ENCODE data around the gene SERINC4. TPM values are rescaled to one million over a fixed set of nuclear protein-coding genes. Genes with fewer than 3 reads are reported as not detected.
A peak's percentile ranks its signal among the peaks of the same experiment; 100 is the strongest.
"Not testable (repeated sequence)": the region's sequence is repeated elsewhere in the genome, so short reads cannot be mapped to it uniquely, and the experiment has no call there.

SERINC4 gene
- total and polyA plus RNA-seq, 2 donors (not counting 3 experiments of a cell fraction or from before 2014, with no cell fraction given), result not detected

DNA sequence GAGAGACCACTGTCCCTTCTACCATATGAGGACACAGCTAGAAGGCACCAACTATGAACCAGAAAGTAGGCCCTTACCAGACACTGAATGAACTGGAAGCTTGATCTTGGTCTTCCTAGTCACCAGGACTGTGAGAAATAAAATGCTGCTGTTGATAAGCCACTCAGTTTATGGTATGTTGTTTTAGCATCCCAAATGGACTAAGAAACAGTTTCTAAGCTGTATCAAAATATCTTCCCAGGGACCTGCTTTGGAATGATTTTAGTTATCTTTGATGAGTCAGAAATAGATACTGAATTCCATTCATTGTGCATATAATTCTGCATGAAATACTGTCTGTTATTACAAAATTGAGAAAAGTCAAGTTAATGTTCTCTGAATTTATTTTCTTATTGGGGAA is 45.4 kb upstream of the SERINC4 start:
- no peaks in the 10 kb centered on the region for H3K27me3 ChIP-seq (ENCODE audit: control insufficient read depth in 2 of 2, insufficient read depth in 2 of 2, low read length in 2 of 2)
- CTCF ChIA-PET, result no interaction called here
- H3K9me3 ChIP-seq (replicated peaks; ENCODE audit: control insufficient read depth, insufficient read depth, low read length), result no peaks in the 10 kb centered on the region
- no peak overlapping the region for H2AFZ ChIP-seq (ENCODE audit: low read depth, low read length)
- H3K36me3 ChIP-seq (ENCODE audit: control insufficient read depth in 2 of 2, extremely low read depth in 1 of 2, insufficient read depth in 2 of 2, low read length in 2 of 2), result peaks cover 0 to 11% of the 10 kb centered on the region in 2 experiments
- DNase-seq (ENCODE audit: low read depth, low spot score) (no peak), FAIRE-seq (no peak)
- no peaks in the 10 kb centered on the region for H3K79me2 ChIP-seq (ENCODE audit: control insufficient read depth, insufficient read depth, low read length)
- no peaks in the 10 kb centered on the region for H3K4me1 ChIP-seq (ENCODE audit: control insufficient read depth, extremely low read depth, insufficient read depth, low read length)
- H3K27ac ChIP-seq (ENCODE audit: insufficient read depth, low read depth, low read length), result no peak overlapping the region
- dilution Hi-C loops (cut with MboI; ENCODE audit: extremely low pct_ligation_motif_present, low sequenced_read_pairs), result no loop called here
- no peaks in the 10 kb centered on the region for H3K9me1 ChIP-seq (replicated peaks; ENCODE audit: control insufficient read depth, extremely low read depth, insufficient read depth, low read length)
- POLR2A ChIA-PET, result no interaction called here
- no peaks in the 10 kb centered on the region for H4K20me1 ChIP-seq (replicated peaks; ENCODE audit: control insufficient read depth, extremely low read depth, insufficient read depth, low read length)
- H3K4me2 ChIP-seq (ENCODE audit: insufficient read depth, low read length), result no peak overlapping the region
- H3K4me3 ChIP-seq (replicated peaks in 1 of 3; ENCODE audit: insufficient read depth in 1 of 3, low read depth in 1 of 3, low read length in 3 of 3), result no peak overlapping the region
- TF ChIP-seq JUN (IDR thresholded peaks at IDR 0.05; ENCODE audit: borderline replicate concordance, insufficient read depth, insufficient read length, low read depth) (no peak), GATA2 (IDR thresholded peaks at IDR 0.05; ENCODE audit: insufficient read depth, insufficient read length, low read depth, low read length) (no peak), FOS (IDR thresholded peaks at IDR 0.05; ENCODE audit: borderline replicate concordance, insufficient read depth, low read length) (no peak), EZH2 (IDR thresholded peaks at IDR 0.05; ENCODE audit: borderline replicate concordance, low read depth, low read length, severe bottlenecking) (no peak), MYC (IDR thresholded peaks at IDR 0.05; ENCODE audit: low read depth, low read length) (no peak), POLR2A (IDR thresholded peaks at IDR 0.05; ENCODE audit: low read depth, low read length) (no peak), POLR2AphosphoS5 (IDR thresholded peaks at IDR 0.05; ENCODE audit: insufficient read depth, low read depth, low read length) (no peak)
- TF ChIP-seq, protein P1, sequence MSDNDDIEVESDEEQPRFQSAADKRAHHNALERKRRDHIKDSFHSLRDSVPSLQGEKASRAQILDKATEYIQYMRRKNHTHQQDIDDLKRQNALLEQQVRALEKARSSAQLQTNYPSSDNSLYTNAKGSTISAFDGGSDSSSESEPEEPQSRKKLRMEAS (IDR thresholded peaks at IDR 0.05; ENCODE audit: insufficient read depth, insufficient read length), result no peak
- TF ChIP-seq, protein P2, sequence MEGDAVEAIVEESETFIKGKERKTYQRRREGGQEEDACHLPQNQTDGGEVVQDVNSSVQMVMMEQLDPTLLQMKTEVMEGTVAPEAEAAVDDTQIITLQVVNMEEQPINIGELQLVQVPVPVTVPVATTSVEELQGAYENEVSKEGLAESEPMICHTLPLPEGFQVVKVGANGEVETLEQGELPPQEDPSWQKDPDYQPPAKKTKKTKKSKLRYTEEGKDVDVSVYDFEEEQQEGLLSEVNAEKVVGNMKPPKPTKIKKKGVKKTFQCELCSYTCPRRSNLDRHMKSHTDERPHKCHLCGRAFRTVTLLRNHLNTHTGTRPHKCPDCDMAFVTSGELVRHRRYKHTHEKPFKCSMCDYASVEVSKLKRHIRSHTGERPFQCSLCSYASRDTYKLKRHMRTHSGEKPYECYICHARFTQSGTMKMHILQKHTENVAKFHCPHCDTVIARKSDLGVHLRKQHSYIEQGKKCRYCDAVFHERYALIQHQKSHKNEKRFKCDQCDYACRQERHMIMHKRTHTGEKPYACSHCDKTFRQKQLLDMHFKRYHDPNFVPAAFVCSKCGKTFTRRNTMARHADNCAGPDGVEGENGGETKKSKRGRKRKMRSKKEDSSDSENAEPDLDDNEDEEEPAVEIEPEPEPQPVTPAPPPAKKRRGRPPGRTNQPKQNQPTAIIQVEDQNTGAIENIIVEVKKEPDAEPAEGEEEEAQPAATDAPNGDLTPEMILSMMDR (IDR thresholded peaks at IDR 0.05; ENCODE audit: extremely low read depth in 1 of 2, insufficient read depth in 1 of 2, low read depth in 1 of 2, low read length in 2 of 2), result no peak
- BruUV-seq (replicated peaks), result no TSS peak
- no peak overlapping the region for H3K9ac ChIP-seq (replicated peaks; ENCODE audit: extremely low read depth, insufficient read depth, low read length)
- intact Hi-C loops (cut with micrococcal nuclease), result no loop called here

DNA sequence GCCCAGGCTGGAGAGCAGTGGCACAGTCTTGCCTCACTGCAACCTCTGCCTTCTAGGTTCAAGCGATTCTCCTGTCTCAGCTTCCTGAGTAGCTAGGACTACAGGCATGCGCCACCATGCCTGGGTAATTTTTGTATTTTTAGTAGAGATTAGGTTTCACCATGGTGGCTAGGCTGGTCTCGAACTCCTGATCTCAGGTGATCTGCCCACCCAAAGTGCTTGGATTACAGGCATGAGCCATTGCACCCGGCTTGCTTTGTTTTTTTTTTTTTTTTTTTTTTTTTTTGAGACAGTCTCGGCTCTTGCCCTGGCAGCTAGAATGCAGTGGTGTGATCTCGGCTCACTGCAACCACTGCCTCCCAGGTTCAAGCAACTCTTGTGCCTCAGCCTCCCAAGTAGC is 32.5 kb upstream of the SERINC4 start:
- FAIRE-seq; H3K9me1 ChIP-seq (replicated peaks; ENCODE audit: control insufficient read depth, extremely low read depth, insufficient read depth, low read length); H3K4me2 ChIP-seq (ENCODE audit: insufficient read depth, low read length); POLR2A ChIA-PET; H2AFZ ChIP-seq (ENCODE audit: low read depth, low read length); H3K27ac ChIP-seq (ENCODE audit: insufficient read depth, low read depth, low read length); DNase-seq (ENCODE audit: low read depth, low spot score); H3K4me1 ChIP-seq (ENCODE audit: control insufficient read depth, extremely low read depth, insufficient read depth, low read length); H3K27me3 ChIP-seq (ENCODE audit: control insufficient read depth in 2 of 2, insufficient read depth in 2 of 2, low read length in 2 of 2); dilution Hi-C loops (cut with MboI; ENCODE audit: extremely low pct_ligation_motif_present, low sequenced_read_pairs); H4K20me1 ChIP-seq (replicated peaks; ENCODE audit: control insufficient read depth, extremely low read depth, insufficient read depth, low read length); H3K4me3 ChIP-seq (replicated peaks in 1 of 3; ENCODE audit: insufficient read depth in 1 of 3, low read depth in 1 of 3, low read length in 3 of 3); H3K36me3 ChIP-seq (ENCODE audit: control insufficient read depth in 2 of 2, extremely low read depth in 1 of 2, insufficient read depth in 2 of 2, low read length in 2 of 2); intact Hi-C loops (cut with micrococcal nuclease); H3K9me3 ChIP-seq (replicated peaks; ENCODE audit: control insufficient read depth, insufficient read depth, low read length); BruUV-seq (replicated peaks): not testable (repeated sequence)
- CTCF ChIA-PET, result interaction anchor here (0.6 to 1.2 kb wide), 5 partner anchors 8 to 288 kb away, joined by 3 to 4 read pairs (median 3); no protein-coding TSS in a partner anchor
- Histone ChIP-seq H3K9ac (replicated peaks; ENCODE audit: extremely low read depth, insufficient read depth, low read length) (peak overlapping the region; percentile 9), H3K79me2 (ENCODE audit: control insufficient read depth, insufficient read depth, low read length) (peaks cover 35% of the 10 kb centered on the region)

DNA sequence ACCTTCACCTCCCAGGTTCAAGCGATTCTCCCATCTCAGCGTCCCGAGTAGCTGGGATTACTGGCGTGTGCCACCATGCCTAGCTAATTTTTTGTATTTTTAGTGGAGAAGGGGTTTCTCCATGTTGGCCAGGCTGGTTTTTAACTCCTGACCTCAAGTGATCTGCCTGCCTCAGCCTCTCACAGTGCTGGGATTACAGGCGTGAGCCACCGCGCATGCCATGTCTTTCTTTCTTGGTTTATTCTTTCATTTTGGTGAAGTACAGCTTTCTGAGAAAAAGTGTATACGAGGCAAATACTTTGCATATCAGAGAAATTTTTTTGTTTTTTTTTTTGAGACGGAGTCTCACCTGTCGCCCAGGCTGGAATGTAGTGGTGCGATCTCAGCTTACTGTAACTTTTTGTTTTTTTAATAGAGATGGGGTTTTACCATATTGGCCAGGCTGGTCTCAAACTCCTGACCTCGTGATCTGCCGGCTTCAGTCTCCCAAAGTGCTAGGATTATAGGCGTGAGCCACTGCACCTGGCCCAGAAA is 31.6 kb upstream of the SERINC4 start:
- H3K9me1 ChIP-seq (replicated peaks; ENCODE audit: control insufficient read depth, extremely low read depth, insufficient read depth, low read length); H3K27me3 ChIP-seq (ENCODE audit: control insufficient read depth in 2 of 2, insufficient read depth in 2 of 2, low read length in 2 of 2); H3K4me2 ChIP-seq (ENCODE audit: insufficient read depth, low read length); H3K4me3 ChIP-seq (replicated peaks in 1 of 3; ENCODE audit: insufficient read depth in 1 of 3, low read depth in 1 of 3, low read length in 3 of 3); H2AFZ ChIP-seq (ENCODE audit: low read depth, low read length); BruUV-seq (replicated peaks); H3K27ac ChIP-seq (ENCODE audit: insufficient read depth, low read depth, low read length); H3K36me3 ChIP-seq (ENCODE audit: control insufficient read depth in 2 of 2, extremely low read depth in 1 of 2, insufficient read depth in 2 of 2, low read length in 2 of 2); dilution Hi-C loops (cut with MboI; ENCODE audit: extremely low pct_ligation_motif_present, low sequenced_read_pairs); H3K9ac ChIP-seq (replicated peaks; ENCODE audit: extremely low read depth, insufficient read depth, low read length); H3K9me3 ChIP-seq (replicated peaks; ENCODE audit: control insufficient read depth, insufficient read depth, low read length); intact Hi-C loops (cut with micrococcal nuclease); FAIRE-seq; DNase-seq (ENCODE audit: low read depth, low spot score); H4K20me1 ChIP-seq (replicated peaks; ENCODE audit: control insufficient read depth, extremely low read depth, insufficient read depth, low read length): not testable (repeated sequence)
- H3K4me1 ChIP-seq (ENCODE audit: control insufficient read depth, extremely low read depth, insufficient read depth, low read length), result peaks cover 12% of the 10 kb centered on the region
- CTCF ChIA-PET, result interaction anchor here (0.9 to 1.0 kb wide), 2 partner anchors 9 to 10 kb away, joined by 3 read pairs; no protein-coding TSS in a partner anchor
- peaks cover 42% of the 10 kb centered on the region for H3K79me2 ChIP-seq (ENCODE audit: control insufficient read depth, insufficient read depth, low read length)
- POLR2A ChIA-PET, result interaction anchor here (0.7 kb wide), 1 partner anchor 623 kb away, joined by 3 read pairs; no protein-coding TSS in a partner anchor

Data from endothelial cell of umbilical vein (primary cell).